HTERT RPE-1 (cell line): ENCODE data around the gene TMEM134.
"Not testable (repeated sequence)": the region's sequence is repeated elsewhere in the genome, so short reads cannot be mapped to it uniquely, and the experiment has no call there.

ENCODE experiments used
- in situ Hi-C: fragments of 300-500 bp; cut with MboI; formaldehyde crosslinking; loops from 4 replicates; pipeline ENCODE4 v1.14.3; 2020; ENCODE audit warnings: low sequenced_read_pairs

TMEM134 gene, protein sequence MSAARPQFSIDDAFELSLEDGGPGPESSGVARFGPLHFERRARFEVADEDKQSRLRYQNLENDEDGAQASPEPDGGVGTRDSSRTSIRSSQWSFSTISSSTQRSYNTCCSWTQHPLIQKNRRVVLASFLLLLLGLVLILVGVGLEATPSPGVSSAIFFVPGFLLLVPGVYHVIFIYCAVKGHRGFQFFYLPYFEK

DNA sequence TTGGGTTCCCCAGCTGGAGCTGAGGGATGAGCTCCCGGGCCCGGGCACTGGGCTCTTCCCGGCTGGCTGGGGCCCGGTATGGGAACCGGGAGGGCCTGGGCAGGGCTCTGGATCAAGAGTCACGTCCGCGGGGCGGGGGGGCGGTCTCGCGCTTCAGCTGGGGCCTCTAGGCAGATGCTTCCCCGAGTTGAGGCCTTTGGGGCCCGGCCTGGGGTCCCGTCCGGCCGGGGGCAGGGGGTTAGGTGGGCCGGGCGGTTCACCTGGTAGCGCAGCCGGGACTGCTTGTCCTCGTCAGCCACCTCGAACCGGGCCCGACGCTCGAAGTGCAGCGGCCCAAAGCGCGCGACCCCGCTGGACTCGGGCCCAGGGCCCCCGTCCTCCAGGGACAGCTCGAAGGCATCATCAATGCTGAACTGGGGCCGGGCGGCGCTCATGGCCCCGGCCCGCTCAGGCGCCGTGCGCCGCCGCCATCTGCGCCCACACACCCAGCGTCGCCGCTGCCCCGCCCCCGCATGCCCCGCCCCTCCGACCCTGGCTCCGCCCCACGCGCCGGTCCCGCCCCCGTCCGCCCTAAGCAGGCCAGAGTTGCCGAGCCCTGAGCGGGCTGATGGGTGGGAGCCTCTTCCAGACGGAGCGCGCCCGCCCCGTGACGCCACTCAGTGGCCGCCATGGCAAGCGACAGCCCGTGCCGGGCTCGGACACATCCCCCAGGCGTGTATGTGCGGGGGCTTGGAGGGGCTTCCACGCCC, at the start of gene TMEM134:
Gene TMEM134, minus strand, starts transcription at position 493 of the 749 bp plus-strand sequence. Its CDS starts 59 bp downstream, at position 434.
- in situ Hi-C loops = no loop called here

DNA sequence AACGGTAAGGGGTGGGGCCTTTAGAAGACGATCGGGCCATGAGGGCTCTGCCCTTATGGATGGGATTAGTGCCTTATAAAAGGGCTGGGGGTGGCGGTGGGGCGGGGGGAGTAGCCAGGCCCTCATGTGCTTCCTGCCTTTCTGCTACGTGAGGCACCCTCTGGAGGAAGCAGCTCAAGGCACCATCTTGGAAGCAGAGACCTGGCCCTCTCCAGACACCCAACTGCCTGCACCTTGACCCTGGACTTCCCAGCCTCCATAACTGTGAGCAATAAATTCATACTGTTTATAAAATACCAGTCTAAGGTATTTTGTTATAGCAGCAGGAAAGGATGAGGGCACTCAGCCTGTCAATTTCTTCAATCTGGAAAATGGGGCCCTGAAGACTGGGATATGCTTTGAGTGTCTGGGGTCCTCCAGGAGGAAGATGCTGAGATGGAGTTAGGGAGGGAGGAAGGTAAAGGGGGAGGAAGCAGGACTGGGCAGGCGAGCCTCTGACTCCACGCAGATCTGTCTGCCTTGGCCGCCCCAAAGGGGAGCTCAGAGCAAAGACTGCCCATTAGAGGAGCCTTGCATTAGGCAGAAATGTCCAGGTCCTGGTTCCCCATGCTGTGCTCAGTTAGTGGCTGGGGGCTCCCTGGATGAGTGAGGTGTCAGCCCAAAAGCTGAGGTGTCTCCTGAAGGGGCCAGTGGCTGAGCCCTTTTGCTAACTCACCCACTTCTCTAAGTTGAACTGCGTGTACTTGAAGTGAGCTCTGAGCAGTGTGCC, 48.9 kb upstream of the TMEM134 start:
- in situ Hi-C loops = no loop called here

DNA sequence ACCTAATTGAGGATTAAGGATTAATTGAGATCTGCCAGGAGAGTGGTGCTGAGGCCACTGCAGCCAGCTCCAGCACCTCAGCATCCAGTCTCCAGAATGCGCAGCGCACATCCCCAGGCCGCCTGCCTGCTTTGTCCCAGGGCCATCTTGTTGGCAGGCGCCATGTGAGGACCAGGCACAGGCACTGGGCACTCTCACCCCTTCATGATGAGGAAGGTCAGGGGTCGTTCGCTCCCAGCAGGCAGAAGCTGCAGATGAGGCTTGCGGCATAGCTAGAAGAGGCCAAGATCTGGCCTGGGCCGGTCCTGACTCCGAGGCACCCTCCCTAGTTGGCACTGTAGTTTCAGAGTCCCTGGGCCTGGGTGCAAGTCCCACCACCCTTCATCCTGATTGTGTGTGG, 47.8 kb upstream of the TMEM134 start:
- in situ Hi-C loops = no loop called here

DNA sequence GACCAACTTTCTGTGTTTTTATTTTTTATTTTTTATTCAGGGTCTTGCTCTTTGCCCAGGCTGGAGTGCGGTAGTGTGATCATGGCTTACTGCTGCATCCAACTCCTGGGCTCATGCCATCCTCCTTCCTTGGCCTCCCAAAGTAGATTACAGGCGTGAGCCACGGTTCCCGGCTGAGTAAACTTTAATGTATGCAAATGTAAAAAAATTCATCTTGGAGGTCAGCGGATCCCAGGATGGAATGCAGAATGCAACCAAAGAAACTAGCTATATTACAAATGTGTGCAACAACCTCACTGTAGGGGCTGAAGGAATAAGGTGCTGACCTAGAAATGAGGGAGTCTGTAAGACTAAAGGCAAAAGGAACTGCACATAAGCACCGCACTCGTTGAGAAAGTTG, 45.1 kb upstream of the TMEM134 start:
- in situ Hi-C loops = no loop called here

DNA sequence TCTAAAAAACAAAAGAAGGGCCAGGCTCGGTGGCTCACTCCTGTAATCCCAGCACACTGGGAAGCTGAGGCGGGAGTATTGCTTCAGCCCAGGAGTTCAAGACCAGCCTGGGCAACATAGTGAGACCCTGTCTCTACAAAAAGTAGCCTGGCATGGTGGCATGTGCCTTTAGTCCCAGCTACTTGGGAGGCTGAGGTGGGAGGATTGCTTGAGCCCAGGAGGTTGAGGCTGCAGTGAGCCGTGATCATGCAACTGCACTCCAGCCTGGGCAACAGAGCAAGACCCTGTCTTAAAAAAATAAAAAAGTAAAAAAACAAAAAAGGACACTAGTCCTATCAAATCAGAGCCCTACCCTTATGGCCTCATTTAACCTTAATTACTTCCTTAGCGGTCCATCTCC, 42.5 kb upstream of the TMEM134 start:
- in situ Hi-C loops = not testable (repeated sequence)

DNA sequence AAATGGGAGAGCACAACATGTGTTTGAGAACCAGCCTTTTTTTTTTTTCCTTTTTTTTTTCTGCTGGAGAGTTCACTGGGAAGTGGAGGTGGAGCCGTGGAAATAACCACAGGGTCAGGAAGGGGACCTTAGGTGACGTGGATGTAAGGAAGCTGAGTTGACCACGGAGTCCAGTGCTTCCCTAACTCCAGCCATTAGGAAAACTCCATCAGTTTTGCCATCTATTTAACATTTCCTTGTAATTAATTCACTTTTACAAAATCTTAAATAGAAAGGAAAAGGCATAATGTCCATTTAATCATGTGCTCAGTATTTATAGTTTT, 40.9 kb upstream of the TMEM134 start:
- in situ Hi-C loops = no loop called here

DNA sequence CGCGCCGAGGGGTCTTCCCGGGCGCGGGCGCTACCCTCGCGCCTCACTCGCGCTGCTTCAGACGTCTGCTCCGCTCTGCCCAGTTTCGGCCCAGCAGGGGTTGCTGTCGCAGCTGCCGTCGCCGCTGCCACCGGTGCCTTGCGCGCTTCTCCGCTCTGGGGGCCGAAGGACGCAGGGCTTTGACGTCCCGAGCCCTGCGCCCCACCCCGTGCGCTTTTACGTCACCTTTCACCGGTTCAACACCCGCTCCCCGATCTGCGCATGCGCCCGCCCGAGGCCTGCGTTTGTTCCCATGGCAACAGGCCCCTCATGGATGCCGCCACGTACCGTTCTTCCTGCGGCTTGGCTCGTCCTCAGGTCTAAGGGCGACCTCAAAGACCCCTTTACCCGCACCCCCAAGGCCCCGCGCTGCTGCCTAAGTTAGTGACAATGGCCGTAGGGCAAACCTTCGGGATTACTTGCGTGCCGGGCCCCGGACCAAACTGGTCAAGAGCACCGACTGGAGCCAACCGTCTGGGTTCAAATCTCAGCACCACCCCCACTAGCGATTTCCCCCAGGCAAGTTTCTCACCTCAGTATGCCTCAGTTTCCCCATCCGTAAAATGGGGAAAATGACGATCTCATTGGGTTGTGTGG, 39.6 kb upstream of the TMEM134 start:
- in situ Hi-C loops = no loop called here

DNA sequence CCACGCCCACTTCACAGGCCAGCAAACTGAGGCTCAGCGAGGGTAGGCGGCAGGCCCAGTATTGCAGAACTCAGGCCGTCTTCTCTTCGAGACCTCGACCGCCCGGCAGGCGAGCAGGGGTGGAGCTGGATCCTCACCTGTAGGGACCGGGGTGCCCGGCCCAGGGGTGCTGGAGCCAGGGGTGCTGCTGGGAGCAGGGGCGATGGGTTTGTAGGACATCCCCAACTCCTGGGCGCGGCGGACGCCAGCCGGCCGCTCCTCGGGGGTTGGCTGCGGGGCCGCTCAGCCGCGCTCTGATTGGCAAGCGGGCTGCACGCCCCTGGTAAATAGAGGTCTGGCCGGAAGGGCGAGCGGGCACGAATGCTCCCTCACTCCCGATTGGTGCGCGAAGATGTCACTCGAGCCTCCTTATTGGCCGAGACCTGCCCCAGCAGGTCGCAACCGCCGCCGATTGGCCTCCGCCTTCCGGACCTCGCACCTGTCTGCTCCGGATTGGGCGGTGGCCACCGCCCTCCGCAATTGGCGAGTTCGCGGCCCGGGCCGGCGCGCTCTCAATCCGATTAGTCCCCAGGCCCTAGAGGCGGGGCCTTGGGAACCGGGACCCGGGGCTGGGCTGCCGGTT, 38.9 kb upstream of the TMEM134 start, which contains the start of gene CDK2AP2:
Gene CDK2AP2, minus strand, starts transcription at position 299 of the 622 bp plus-strand sequence. Its CDS starts 80 bp downstream, at position 219.
- in situ Hi-C loops = no loop called here

DNA sequence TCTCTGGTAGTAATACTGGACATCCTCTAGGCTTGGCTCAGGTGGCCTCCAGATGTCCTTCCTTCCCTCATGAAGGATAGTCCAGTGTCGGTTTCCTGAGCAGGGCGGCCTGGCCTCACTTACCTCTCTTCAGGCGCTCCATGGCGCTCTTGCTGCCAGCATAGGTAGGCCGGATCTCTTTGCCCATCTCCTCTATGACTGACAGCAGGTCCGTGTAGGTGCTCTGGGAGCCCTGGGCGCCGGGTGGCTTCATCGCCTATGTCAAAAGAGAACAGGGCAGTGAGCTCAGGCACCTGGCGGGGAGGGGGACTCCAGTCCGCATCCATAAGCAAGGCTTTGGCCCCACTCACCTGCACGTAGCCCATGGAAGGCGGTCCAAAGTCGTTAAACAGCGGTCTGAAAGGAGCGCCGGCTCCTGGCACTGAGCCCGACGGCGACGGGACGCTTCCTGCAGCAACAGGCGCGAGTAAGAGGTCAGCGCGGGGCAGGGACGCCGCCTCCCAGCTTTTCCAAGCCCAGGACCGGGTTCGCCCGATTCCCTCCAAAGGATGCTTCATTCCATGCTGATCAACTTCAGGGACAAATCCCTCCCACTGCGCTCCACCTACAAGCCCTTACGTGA, 38.3 kb upstream of the TMEM134 start:
- in situ Hi-C loops = no loop called here

DNA sequence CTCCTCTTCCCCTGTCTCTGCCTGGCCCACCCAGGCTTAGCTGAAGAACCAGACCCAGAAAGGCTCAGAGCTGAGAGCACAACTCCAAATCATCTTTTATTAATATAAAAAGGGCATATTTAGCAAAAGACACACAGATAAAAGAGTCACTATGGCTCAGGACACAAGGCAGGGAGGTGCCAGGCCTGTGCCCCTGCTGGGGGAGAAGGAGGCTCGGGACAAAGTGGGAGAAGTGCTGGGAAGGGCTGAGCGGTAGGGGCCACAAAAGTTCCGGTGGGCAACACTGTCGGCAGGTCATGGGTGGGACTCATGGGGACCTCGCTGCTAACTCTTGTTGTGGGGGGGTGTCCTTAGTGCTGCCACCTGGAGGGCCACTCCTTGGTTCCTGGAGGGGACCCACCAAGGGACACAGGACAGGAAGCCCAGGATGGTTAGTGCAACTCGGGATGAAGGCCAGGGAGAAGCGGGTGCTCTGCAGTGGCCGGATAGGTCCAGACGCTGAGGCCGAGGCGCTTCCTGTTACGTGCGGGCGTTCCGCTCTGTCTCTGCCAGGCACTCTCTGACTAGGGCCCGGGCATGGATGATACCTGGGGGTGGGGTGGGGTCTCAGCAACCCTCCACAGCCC, 37.5 kb upstream of the TMEM134 start:
- in situ Hi-C loops = no loop called here

DNA sequence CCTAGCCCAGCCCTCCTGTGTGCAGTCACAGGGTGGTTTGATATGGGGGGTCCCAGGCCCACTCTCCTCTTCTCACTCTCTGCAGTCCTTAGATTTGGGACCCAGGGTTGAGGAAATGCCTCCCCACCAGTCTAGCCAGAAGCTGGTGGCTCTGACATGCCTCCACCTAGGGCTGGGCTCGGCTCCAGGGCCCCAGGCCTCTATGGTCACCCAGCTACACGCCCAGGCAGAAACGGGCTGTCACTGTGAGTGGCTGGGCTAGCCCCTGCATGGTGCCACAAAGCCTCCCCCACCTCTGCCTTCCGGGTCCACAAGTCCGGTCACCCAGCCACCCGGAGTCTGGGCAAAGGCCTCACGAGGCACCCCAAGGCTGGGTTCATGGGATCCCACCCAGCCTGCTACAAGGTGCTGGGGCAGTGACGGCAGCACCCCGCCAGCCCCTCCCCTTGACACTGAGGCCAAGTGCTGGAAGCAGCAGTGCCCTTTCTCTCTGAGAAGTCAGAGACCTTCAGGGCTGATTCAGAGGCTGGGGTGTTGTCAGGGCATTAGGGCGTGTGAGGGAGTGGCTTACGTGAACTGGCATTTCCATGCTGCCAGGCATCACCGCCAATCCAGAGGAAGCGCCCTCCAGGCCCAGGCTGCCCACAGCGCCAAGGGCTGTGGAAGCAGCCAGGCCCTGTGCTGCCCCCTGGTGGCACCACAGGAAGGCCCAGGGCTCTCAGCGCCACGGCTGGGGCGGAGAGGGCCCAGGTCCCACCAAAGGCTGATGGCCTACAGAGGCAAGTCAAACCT, 36.8 kb upstream of the TMEM134 start:
- in situ Hi-C loops = no loop called here

DNA sequence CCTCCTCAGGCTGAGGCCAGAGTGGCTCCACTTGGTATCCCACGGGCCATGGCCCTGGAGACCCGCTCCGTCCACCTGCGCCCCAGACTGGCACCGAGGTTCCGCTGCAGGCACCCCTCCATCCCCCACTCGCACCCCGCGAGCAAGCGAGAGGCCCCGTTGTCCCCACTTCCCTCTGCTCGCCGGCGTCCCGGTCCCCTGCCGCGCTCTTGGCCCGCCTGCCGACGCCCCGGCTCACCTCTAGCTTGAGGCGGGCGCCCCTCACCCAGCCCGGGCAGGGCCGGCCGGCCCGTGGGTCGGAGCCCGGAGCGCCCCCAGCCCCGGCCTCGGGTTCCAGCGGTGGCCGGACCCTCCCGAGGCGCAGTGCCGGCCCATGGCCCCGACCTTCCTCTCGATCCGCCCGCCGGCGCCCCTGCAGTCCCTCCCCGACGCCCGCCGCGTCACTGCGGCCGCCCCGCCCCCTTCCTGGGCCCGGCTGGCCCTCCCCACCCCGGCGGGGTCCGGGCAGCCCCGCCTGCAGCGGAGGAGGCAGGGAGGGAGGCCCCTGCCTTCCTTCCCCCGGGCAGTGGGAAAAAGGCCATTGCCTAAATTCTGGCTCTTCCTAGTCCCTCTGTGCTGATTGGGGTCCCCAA, 36.0 kb upstream of the TMEM134 start, which contains the start of gene PITPNM1:
Gene PITPNM1, minus strand, starts transcription at position 414 of the 632 bp plus-strand sequence. CDS start 1,183 bp downstream, outside the sequence.
- in situ Hi-C loops = no loop called here

DNA sequence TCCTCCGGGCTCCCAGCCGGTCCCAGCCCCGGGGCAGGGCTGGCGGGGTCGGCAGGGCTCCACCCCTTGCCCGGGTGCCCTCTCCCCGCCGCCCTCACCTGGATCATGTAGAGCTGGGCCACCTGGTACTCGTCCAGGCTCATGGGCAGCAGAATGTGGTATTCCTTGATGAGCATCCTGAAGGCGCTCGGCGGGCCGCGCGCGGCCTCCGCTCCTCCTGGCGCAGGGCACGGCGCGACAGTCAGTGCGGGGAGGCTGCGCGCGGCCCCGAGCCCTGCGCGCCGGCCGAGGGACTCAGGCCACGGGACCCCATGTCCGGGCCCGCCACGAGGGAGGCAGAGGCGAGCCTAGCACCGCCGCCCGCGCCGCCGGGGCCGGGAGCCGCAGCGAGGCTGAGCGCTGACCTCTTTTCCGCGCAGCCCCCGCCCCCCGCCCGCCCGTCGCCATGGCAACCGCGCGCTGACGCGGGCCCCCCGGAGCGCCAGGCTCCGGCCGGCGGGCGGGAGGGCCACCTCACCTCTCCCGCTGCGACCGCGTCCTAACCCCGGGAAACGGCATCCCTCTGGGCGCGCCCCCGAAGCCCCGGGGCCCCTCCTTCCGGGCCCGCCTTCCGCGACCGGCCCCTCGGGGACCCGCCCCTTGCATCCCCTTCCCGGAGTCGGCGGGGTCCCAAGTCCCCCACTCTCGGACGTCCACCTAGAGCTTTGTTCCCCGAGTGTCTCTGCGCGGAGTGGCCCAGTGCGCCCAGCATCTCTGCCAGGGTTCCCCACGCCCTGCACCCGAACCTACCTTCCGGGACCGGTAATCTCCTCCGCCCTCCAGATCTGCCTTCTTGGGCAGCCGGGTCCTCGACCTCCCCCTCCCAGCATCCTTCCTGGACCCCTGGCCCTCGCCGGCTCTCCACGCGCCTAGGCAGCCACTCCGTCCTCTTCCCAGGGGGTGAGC, 35.2 kb upstream of the TMEM134 start:
- in situ Hi-C loops = no loop called here

DNA sequence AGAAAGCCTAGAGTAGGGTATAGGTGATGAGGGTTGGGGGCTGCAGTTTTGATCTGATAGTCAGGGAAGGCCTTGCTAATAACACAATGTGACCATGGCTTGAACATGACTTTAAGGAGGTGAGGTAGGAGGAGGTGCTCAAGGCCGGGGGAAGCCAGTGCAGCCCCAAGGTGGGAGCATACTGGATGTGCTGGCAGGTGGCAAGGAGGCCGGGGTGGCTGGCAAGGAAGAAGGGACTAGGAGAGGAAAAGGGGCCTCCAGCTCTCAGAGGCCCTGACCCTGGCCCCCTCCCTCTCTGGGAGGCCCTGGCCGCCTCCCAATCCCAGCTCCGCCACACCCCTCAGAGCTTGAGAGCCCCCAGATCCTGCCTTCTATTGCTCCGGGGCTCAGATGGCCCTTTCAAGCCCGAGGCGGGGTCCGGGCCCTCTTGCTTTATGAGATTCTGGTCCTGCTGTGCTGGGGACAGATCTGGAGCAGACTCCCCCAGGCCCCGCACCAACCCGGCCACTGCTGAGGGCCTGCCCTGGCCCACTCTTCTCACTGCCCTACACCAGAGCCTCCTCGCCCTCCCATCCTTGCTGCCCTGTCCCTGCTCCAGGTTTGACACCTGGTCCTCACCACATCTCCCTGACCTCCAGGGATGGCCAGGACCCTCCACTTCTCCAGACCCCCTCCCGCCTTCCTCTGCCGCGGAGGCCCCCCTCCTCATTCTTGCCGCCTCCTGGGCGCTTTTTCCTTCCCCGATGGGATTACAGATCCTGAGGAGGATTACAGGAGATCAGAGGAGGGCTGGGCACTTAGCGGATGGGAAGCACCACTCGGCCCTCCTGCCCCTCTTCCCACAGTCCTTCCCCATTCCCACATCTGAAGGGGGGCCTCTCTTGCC, 34.3 kb upstream of the TMEM134 start:
- in situ Hi-C loops = no loop called here

DNA sequence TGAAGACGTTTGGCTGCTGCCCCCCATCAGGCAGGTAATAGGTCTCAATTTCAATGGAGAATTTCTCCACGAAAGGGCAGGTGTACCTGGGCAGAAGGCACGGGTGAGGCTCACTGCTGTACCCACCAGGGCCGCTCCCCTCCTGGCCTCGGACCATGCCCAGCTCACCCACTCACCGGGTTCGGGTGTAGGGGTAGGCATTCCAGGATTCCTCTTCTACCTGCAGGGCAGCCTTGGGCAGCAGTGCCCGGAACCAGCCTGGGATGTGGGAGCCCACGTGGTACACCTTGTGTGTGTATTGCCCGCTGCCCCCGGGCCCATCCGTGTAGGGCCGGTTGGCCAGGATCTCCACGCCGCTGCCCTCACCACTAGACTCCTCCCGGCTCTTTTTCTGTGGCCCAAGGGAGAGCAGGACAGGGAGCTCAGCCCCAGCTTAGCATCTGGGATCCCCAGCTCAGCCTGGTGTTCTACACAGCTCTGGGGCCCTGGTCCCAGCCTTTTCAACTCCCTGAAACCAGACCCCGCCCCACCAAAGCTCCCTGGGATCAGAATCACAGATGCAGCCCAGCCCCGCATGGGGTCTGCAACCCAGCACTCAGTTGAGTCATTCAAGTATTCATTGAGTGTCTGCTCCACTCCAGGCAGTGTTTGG, 33.4 kb upstream of the TMEM134 start:
- in situ Hi-C loops = no loop called here

DNA sequence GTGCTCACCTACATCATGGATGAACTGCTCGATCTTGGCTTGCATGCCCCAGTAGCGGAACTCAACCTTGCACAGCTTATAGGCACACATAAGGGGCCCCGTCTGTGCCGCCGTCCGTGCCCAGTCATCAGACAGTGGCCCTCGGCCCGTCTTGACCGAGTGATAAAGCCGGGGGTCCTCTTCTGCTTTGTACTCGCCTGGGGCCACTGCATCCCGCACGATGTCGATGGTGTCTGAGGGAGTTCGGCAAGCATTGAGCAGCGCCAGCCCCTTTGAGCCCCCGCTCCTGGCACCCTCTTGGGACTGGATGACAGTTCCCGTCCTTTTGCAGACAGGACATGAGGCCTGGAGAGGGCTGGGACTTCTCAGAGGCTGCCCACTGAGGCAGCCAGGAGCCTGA, 32.8 kb upstream of the TMEM134 start:
- in situ Hi-C loops = no loop called here
